ENCODE results near the gene RUNX1. TPM values are rescaled to one million over a fixed set of nuclear protein-coding genes. Genes with fewer than 3 reads are reported as not detected.

Gene RUNX1
- total RNA-seq, 2 donors from 2014 or later = 4.9 to 12.5 TPM

GRCh38 chr21:35002879-35003722 lies 46.0 kb downstream of the RUNX1 start:
- H3K36me3 ChIP-seq (replicated peaks in 1 of 2; ENCODE audit: insufficient read depth in 1 of 2, low read depth in 2 of 2) = no peaks in the 10 kb centered on the region
- no peak for DNase-seq
- intact Hi-C loops (cut with DNase I) = no loop called here
- H3K4me3 ChIP-seq = no peak overlapping the region
- no peak overlapping the region for H3K27ac ChIP-seq
- TF ChIP-seq CTCF (IDR thresholded peaks at IDR 0.05) = no peak
- no peak for TF ChIP-seq POLR2A (IDR thresholded peaks at IDR 0.05)
- no peaks in the 10 kb centered on the region for H3K4me1 ChIP-seq
- no peaks in the 10 kb centered on the region for H3K9me3 ChIP-seq
- WGBS, 2 donors = 79 to 88% methylated on average over 5 of the region's 5 CpGs
- H3K27me3 ChIP-seq = no peaks in the 10 kb centered on the region
- ATAC-seq = no peak

DNA sequence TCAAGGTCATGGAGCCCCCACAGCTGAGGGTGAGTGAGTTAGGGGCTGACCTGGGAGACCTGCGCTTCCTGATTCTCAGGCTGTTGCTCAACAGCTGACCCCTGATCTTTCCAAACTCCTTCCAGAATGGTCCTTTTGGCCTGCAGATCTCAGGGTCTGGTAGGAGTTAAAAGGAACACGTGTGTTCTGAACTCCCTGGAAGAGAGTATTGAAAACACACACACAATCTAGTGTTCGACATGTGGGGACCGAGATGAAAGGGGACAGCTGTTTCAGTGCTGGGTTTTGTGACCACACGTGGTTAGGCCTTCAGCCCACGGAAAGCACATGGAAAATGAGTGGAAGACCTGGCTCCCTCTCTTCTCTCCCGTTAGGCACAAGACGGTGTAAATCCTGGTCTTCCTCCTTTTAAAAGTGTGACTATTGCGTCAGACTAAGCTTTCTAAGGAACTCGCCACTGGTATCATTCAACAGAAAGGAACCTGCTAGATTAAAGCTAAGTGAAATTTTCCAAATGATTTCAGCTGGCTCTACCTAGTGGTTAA lies 49.6 kb downstream of the RUNX1 start:
- Histone ChIP-seq H3K27ac (no peak overlapping the region), H3K4me3 (no peak overlapping the region), H3K9me3 (no peaks in the 10 kb centered on the region), H3K36me3 (replicated peaks in 1 of 2; ENCODE audit: insufficient read depth in 1 of 2, low read depth in 2 of 2) (no peaks in the 10 kb centered on the region), H3K4me1 (no peaks in the 10 kb centered on the region), H3K27me3 (no peaks in the 10 kb centered on the region)
- no peak for TF ChIP-seq POLR2A (IDR thresholded peaks at IDR 0.05)
- TF ChIP-seq CTCF (IDR thresholded peaks at IDR 0.05) = no peak
- intact Hi-C loops (cut with DNase I) = no loop called here
- ATAC-seq (no peak), DNase-seq (no peak)
- 75% methylated on average over 10 of the region's 10 CpGs for WGBS, 2 donors

DNA sequence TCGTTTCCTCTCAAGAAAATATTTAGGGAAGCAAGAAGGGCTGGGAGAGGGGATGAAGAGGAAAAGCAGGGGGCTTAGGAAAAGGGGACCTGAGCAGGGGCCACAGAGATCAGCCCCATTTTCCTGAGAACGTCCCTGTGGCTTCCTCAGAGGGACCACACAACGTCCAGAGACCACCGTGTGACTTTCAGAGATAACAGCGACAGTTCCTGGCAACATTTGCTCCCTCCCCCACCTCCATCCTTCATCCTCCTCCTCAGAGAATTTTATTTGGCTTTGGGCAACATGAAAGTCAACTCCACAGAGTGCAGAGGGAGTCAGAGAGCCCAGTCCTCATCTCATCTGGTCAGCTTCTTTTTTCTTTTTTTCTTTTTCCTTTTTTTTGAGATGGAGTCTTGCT lies 50.9 kb downstream of the RUNX1 start:
- H3K27me3 ChIP-seq = no peaks in the 10 kb centered on the region
- ATAC-seq (no peak), DNase-seq (no peak)
- 49 to 72% methylated on average over 5 of the region's 5 CpGs for WGBS, 2 donors
- no peaks in the 10 kb centered on the region for H3K36me3 ChIP-seq (replicated peaks in 1 of 2; ENCODE audit: insufficient read depth in 1 of 2, low read depth in 2 of 2)
- TF ChIP-seq POLR2A (IDR thresholded peaks at IDR 0.05) = no peak
- TF ChIP-seq CTCF (IDR thresholded peaks at IDR 0.05) = no peak
- no peak overlapping the region for H3K27ac ChIP-seq
- intact Hi-C loops (cut with DNase I) = no loop called here
- no peaks in the 10 kb centered on the region for H3K9me3 ChIP-seq
- no peak overlapping the region for H3K4me3 ChIP-seq
- H3K4me1 ChIP-seq = no peaks in the 10 kb centered on the region

- ATAC-seq = no peak
- TF ChIP-seq CTCF (IDR thresholded peaks at IDR 0.05) (no peak), POLR2A (IDR thresholded peaks at IDR 0.05) (no peak)
- no peaks in the 10 kb centered on the region for H3K4me1 ChIP-seq
- intact Hi-C loops (cut with DNase I) = no loop called here
- no peaks in the 10 kb centered on the region for H3K9me3 ChIP-seq
- DNase-seq = no peak
- no peaks in the 10 kb centered on the region for H3K27me3 ChIP-seq
- WGBS, 2 donors = 53 to 71% methylated on average over 4 of the region's 4 CpGs
- no peaks in the 10 kb centered on the region for H3K36me3 ChIP-seq (replicated peaks in 1 of 2; ENCODE audit: insufficient read depth in 1 of 2, low read depth in 2 of 2)
- H3K4me3 ChIP-seq = no peak overlapping the region
- no peak overlapping the region for H3K27ac ChIP-seq
These were observed 51.8 kb downstream of the RUNX1 start for GRCh38 chr21:34997294-34997693.
